Measurements from ENCODE around the gene CPSF7. TPM values are rescaled to one million over a fixed set of nuclear protein-coding genes. Genes with fewer than 3 reads are reported as not detected.
"Not testable (repeated sequence)": the region's sequence is repeated elsewhere in the genome, so short reads cannot be mapped to it uniquely, and the experiment has no call there.

The CPSF7 gene
- total RNA-seq, 1 experiment from 2014 or later: 123 TPM

- DNase-seq: no peak
- H3K9me3 ChIP-seq: no peaks in the 10 kb centered on the region
- TF ChIP-seq CTCF (IDR thresholded peaks at IDR 0.05; ENCODE audit: insufficient read depth in 1 of 2, low read depth in 1 of 2, low read length in 1 of 2, severe bottlenecking in 1 of 2, unreplicated experiment in 1 of 2): no peak
- H3K36me3 ChIP-seq (ENCODE audit: control insufficient read depth, insufficient read depth, low read length): no peaks in the 10 kb centered on the region; the same call in 1 of the 2 replicates
- H3K27me3 ChIP-seq (replicated peaks; ENCODE audit: control insufficient read depth, insufficient read depth, low read length): no peaks in the 10 kb centered on the region
- no peaks in the 10 kb centered on the region for H3K9me3 Mint-ChIP-seq (ENCODE audit: unreplicated experiment)
- intact Hi-C loops (cut with micrococcal nuclease; ENCODE audit: unreplicated experiment): no loop called here
- CTCF ChIA-PET: interaction anchor here (0.6 to 1.5 kb wide), 3 partner anchors 17 to 72 kb away, joined by 3 to 9 read pairs (median 8); no protein-coding TSS in a partner anchor
- no peak overlapping the region for H3K27ac Mint-ChIP-seq (ENCODE audit: unreplicated experiment)
- no peaks in the 10 kb centered on the region for H3K4me1 Mint-ChIP-seq (ENCODE audit: low read depth, unreplicated experiment)
- no peak overlapping the region for H3K4me3 Mint-ChIP-seq (ENCODE audit: unreplicated experiment)
- H3K4me3 ChIP-seq (ENCODE audit: low read depth, low read length): no peak overlapping the region
- H3K36me3 Mint-ChIP-seq (ENCODE audit: insufficient read depth, unreplicated experiment): peaks cover 8% of the 10 kb centered on the region
- peaks cover 4% of the 10 kb centered on the region for H3K4me1 ChIP-seq
- POLR2A ChIA-PET: no interaction called here
- no TSS peak for BruUV-seq (replicated peaks)
- no peaks in the 10 kb centered on the region for H3K27me3 Mint-ChIP-seq (ENCODE audit: insufficient read depth, unreplicated experiment)
These were observed 42.5 kb upstream of the CPSF7 start for GRCh38 chr11:61472282-61472681.

- BruUV-seq (replicated peaks): no TSS peak
- no peak for DNase-seq
- H3K27me3 Mint-ChIP-seq (ENCODE audit: insufficient read depth, unreplicated experiment): no peaks in the 10 kb centered on the region
- H3K4me3 Mint-ChIP-seq (ENCODE audit: unreplicated experiment): no peak overlapping the region
- Histone ChIP-seq H3K27me3 (replicated peaks; ENCODE audit: control insufficient read depth, insufficient read depth, low read length) (no peaks in the 10 kb centered on the region), H3K36me3 (ENCODE audit: control insufficient read depth, insufficient read depth, low read length) (no peaks in the 10 kb centered on the region; the same call in 1 of the 2 replicates), H3K9me3 (no peaks in the 10 kb centered on the region), H3K4me3 (ENCODE audit: low read depth, low read length) (no peak overlapping the region), H3K4me1 (no peaks in the 10 kb centered on the region)
- ChIA-PET CTCF (interaction anchor here (0.9 kb wide), 1 partner anchor 49 kb away, joined by 3 read pairs; no protein-coding TSS in a partner anchor), POLR2A (no interaction called here)
- peaks cover 18% of the 10 kb centered on the region for H3K36me3 Mint-ChIP-seq (ENCODE audit: insufficient read depth, unreplicated experiment)
- TF ChIP-seq CTCF (IDR thresholded peaks at IDR 0.05; ENCODE audit: insufficient read depth in 1 of 2, low read depth in 1 of 2, low read length in 1 of 2, severe bottlenecking in 1 of 2, unreplicated experiment in 1 of 2): no peak
- intact Hi-C loops (cut with micrococcal nuclease; ENCODE audit: unreplicated experiment): no loop called here
- H3K27ac Mint-ChIP-seq (ENCODE audit: unreplicated experiment): no peak overlapping the region
- H3K4me1 Mint-ChIP-seq (ENCODE audit: low read depth, unreplicated experiment): no peaks in the 10 kb centered on the region
- no peaks in the 10 kb centered on the region for H3K9me3 Mint-ChIP-seq (ENCODE audit: unreplicated experiment)
These were observed 38.2 kb upstream of the CPSF7 start for GRCh38 chr11:61468002-61468401.

- H3K4me1 Mint-ChIP-seq (ENCODE audit: low read depth, unreplicated experiment); H3K4me3 ChIP-seq (ENCODE audit: low read depth, low read length); DNase-seq; CTCF ChIA-PET; H3K36me3 ChIP-seq (ENCODE audit: control insufficient read depth, insufficient read depth, low read length); BruUV-seq (replicated peaks); H3K27me3 Mint-ChIP-seq (ENCODE audit: insufficient read depth, unreplicated experiment); POLR2A ChIA-PET; H3K9me3 ChIP-seq; H3K27me3 ChIP-seq (replicated peaks; ENCODE audit: control insufficient read depth, insufficient read depth, low read length); H3K4me1 ChIP-seq; intact Hi-C loops (cut with micrococcal nuclease; ENCODE audit: unreplicated experiment); H3K27ac Mint-ChIP-seq (ENCODE audit: unreplicated experiment); H3K4me3 Mint-ChIP-seq (ENCODE audit: unreplicated experiment); H3K9me3 Mint-ChIP-seq (ENCODE audit: unreplicated experiment): not testable (repeated sequence)
- peaks cover 18% of the 10 kb centered on the region for H3K36me3 Mint-ChIP-seq (ENCODE audit: insufficient read depth, unreplicated experiment)
These were observed 37.8 kb upstream of the CPSF7 start for GRCh38 chr11:61467602-61468001.

GRCh38 chr11:61460986-61461385 is 31.2 kb upstream of the CPSF7 start:
- H3K27me3 ChIP-seq (replicated peaks; ENCODE audit: control insufficient read depth, insufficient read depth, low read length): no peaks in the 10 kb centered on the region
- no TSS peak for BruUV-seq (replicated peaks)
- H3K4me1 Mint-ChIP-seq (ENCODE audit: low read depth, unreplicated experiment): no peaks in the 10 kb centered on the region
- no peaks in the 10 kb centered on the region for H3K9me3 Mint-ChIP-seq (ENCODE audit: unreplicated experiment)
- H3K4me3 ChIP-seq (ENCODE audit: low read depth, low read length): no peak overlapping the region
- DNase-seq: no peak
- H3K36me3 Mint-ChIP-seq (ENCODE audit: insufficient read depth, unreplicated experiment): peaks cover 5% of the 10 kb centered on the region
- H3K27ac Mint-ChIP-seq (ENCODE audit: unreplicated experiment): no peak overlapping the region
- TF ChIP-seq CTCF (IDR thresholded peaks at IDR 0.05; ENCODE audit: insufficient read depth in 1 of 2, low read depth in 1 of 2, low read length in 1 of 2, severe bottlenecking in 1 of 2, unreplicated experiment in 1 of 2): no peak
- no peaks in the 10 kb centered on the region for H3K36me3 ChIP-seq (ENCODE audit: control insufficient read depth, insufficient read depth, low read length)
- POLR2A ChIA-PET: no interaction called here
- H3K4me1 ChIP-seq: no peaks in the 10 kb centered on the region
- CTCF ChIA-PET: no interaction called here
- H3K4me3 Mint-ChIP-seq (ENCODE audit: unreplicated experiment): no peak overlapping the region
- H3K27me3 Mint-ChIP-seq (ENCODE audit: insufficient read depth, unreplicated experiment): no peaks in the 10 kb centered on the region
- intact Hi-C loops (cut with micrococcal nuclease; ENCODE audit: unreplicated experiment): no loop called here
- no peaks in the 10 kb centered on the region for H3K9me3 ChIP-seq

Measured in Caco-2 (cell line).